K562 (cell line): ENCODE data around the gene PDGFC.

Experiments
- CC2D1A ChIP-seq: fragments of 450-650 bp; IDR thresholded peaks from 2 replicates; pipeline ENCODE4 v1.6.1; 2017; ENCODE audit warnings: mild to moderate bottlenecking
- DPF2 ChIP-seq: fragments of 450-650 bp; IDR thresholded peaks from 2 replicates; pipeline ENCODE4 v1.6.1; 2016
- EP300 ChIP-seq: IDR thresholded peaks from 2 replicates; pipeline ENCODE4 v1.6.1; 2012; ENCODE audit warnings: low read length, improper control_type of control experiment
- FOSL1 ChIP-seq: fragments of 200-800 bp; sonication (Bioruptor generic); conservative IDR thresholded peaks from 2 replicates; pipeline ENCODE4 v1.6.1; 2016; ENCODE audit warnings: missing genetic modification characterization, missing compliant biosample characterization
- MAFF ChIP-seq: IDR thresholded peaks from 2 replicates; pipeline ENCODE4 v1.6.1; 2012; ENCODE audit warnings: low read length, improper control_type of control experiment
- RNF219 ChIP-seq: fragments of 250-450 bp; sonication (Bioruptor Pico); IDR thresholded peaks from 2 replicates; pipeline ENCODE4 v1.5.0; 2022; ENCODE audit warnings: mild to moderate bottlenecking
- ZNF184 ChIP-seq: sonication (generic); formaldehyde crosslinking; IDR thresholded peaks from 2 replicates; pipeline ENCODE4 v1.5.0; 2020; ENCODE audit warnings: missing genetic modification reagents

GRCh38 chr4:156766846-156767245 lies 204.8 kb downstream of the PDGFC start:
- no peak for TF ChIP-seq ZNF184
- TF ChIP-seq RNF219, result no peak
- TF ChIP-seq MAFF, result no peak
- no peak for TF ChIP-seq EP300
- no peak for TF ChIP-seq FOSL1
- TF ChIP-seq DPF2, result no peak
- no peak for TF ChIP-seq CC2D1A
